Mucosa of stomach (tissue), 1 donor: ENCODE measurements around the gene PRPF6.

Experiments used
- H3K27me3 ChIP-seq: one replicate; pipeline ENCODE4 v1.7.0; 2013; ENCODE audit warnings: mild to moderate bottlenecking, low read length; ENCODE audit not compliant: control insufficient read depth, insufficient read depth
- H3K36me3 ChIP-seq: one replicate; pipeline ENCODE4 v1.7.0; 2013; ENCODE audit warnings: low read length; ENCODE audit not compliant: control insufficient read depth, insufficient read depth
- H3K4me1 ChIP-seq: one replicate; pipeline ENCODE4 v1.7.0; 2013; ENCODE audit warnings: mild to moderate bottlenecking, low read length; ENCODE audit not compliant: control insufficient read depth, insufficient read depth
- H3K4me3 ChIP-seq: one replicate; pipeline ENCODE4 v1.7.0; 2013; ENCODE audit warnings: low read length
- H3K9ac ChIP-seq: one replicate; pipeline ENCODE4 v1.7.0; 2013; ENCODE audit warnings: mild to moderate bottlenecking, low read length, moderate library complexity
- H3K9me3 ChIP-seq: one replicate; pipeline ENCODE4 v1.7.0; 2013; ENCODE audit warnings: mild to moderate bottlenecking, low read length, moderate library complexity; ENCODE audit not compliant: control insufficient read depth
- donor health status: Pancreatic carcinoma.

PRPF6 gene

DNA sequence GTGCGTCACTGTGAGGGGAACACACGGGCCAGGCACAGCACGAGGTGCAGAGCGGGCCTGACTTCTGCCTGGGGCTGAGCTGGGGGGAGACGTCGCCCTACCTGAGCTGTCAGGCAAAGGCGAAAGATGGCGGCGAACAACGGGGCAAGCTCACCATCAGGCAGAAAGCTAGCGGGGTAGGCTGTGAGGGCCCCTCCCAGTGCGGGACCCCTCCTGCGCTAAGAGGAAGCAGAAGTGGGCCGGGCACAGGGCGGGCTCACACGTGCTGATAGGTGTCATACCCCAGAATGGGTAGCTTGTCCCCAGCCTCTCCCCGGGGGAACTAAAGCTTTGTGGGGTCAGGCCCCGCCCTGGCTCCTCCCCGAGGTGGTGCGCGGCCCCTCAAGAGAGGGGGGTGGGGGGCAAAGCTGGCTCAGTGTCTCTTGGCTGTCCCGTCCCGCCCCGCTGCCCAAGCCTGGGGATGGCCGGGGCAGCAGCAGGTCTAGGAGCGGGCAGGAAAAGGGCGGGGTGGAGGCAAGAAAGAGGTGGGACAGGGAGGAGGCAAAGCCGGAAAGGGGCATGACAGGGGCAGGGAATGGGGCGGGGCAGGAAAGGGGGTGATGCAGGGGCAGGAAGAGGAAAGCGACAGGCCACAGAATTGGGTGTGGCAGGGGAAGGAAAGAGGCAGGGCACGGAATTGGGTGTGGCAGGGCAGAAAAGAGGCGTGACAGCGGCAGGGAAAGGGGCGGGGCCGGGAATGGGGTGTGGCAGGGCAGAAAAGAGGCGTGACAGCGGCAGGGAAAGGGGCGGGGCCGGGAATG, 39.5 kb upstream of the PRPF6 start:
- H3K36me3 ChIP-seq, result peaks cover 4% of the 10 kb centered on the region
- H3K4me1 ChIP-seq, result no peaks in the 10 kb centered on the region
- no peak overlapping the region for H3K9ac ChIP-seq
- no peaks in the 10 kb centered on the region for H3K9me3 ChIP-seq
- no peaks in the 10 kb centered on the region for H3K27me3 ChIP-seq
- no peak overlapping the region for H3K4me3 ChIP-seq

DNA sequence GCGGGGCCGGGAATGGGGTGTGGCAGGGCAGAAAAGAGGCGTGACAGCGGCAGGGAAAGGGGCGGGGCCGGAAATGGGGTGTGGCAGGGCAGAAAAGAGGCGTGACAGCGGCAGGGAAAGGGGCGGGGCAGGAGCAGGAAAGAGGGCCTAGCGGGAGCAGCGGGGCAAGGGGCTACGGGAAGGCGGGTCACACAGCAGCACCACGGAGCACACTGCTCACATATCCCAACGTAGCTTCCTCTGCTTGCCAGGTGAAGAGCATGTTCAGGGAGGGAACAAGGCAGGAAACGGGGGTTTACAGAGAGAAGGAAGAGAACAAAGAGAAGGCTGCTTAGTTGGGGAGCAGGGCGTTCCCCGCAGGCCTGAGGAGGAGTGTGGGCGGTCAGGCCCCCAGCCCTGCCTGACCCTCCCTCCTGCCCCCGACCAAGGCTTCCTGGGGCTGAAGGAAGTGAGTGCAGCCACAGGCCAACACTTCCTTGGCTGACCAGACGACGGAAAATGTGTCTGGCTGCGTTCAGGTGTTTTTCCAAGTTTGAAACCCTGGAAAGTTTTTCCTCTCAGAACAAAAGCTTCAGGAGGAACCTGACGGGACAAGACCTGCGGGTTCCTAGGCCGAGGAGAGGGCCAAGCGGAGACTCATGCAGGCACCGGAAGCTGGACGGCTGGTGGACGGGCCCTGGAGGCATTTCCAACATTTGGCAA, 38.5 kb upstream of the PRPF6 start:
- no peaks in the 10 kb centered on the region for H3K27me3 ChIP-seq
- H3K9me3 ChIP-seq, result no peaks in the 10 kb centered on the region
- peaks cover 4% of the 10 kb centered on the region for H3K36me3 ChIP-seq
- H3K4me3 ChIP-seq, result no peak overlapping the region
- H3K4me1 ChIP-seq, result peaks cover 5% of the 10 kb centered on the region
- H3K9ac ChIP-seq, result no peak overlapping the region

- Histone ChIP-seq H3K4me1 (peaks cover 13% of the 10 kb centered on the region), H3K9ac (no peak overlapping the region), H3K36me3 (peaks cover 4% of the 10 kb centered on the region)
Observed at GRCh38 chr20:63942969-63943807, 37.7 kb upstream of the PRPF6 start.

DNA sequence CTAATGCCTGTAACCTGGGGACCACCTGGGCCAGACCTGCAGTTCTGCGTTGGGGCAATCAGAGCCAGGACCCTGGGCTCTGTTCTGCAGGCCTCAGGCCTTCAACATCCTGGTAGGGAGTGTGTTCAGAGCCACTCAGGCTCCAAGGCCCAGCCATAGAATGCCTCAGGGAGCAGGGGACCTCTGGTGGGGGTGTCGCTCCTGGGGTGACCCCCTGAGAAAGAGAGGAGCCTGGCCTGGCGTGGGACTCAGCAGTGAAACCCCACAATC, 37.2 kb upstream of the PRPF6 start:
- Histone ChIP-seq H3K9me3 (no peaks in the 10 kb centered on the region), H3K4me1 (peaks cover 19% of the 10 kb centered on the region), H3K27me3 (no peaks in the 10 kb centered on the region), H3K4me3 (no peak overlapping the region), H3K36me3 (peaks cover 4% of the 10 kb centered on the region), H3K9ac (no peak overlapping the region)

More at GRCh38 chr20:63942969-63943807, 37.7 kb upstream of the PRPF6 start:
- Histone ChIP-seq H3K27me3 (no peaks in the 10 kb centered on the region), H3K9me3 (no peaks in the 10 kb centered on the region), H3K4me3 (no peak overlapping the region)

GRCh38 chr20:63944078-63944941, 36.6 kb upstream of the PRPF6 start:
- no peak overlapping the region for H3K4me3 ChIP-seq
- H3K27me3 ChIP-seq, result no peaks in the 10 kb centered on the region
- no peak overlapping the region for H3K9ac ChIP-seq
- peaks cover 24% of the 10 kb centered on the region for H3K4me1 ChIP-seq
- H3K9me3 ChIP-seq, result no peaks in the 10 kb centered on the region
- H3K36me3 ChIP-seq, result peaks cover 4% of the 10 kb centered on the region

DNA sequence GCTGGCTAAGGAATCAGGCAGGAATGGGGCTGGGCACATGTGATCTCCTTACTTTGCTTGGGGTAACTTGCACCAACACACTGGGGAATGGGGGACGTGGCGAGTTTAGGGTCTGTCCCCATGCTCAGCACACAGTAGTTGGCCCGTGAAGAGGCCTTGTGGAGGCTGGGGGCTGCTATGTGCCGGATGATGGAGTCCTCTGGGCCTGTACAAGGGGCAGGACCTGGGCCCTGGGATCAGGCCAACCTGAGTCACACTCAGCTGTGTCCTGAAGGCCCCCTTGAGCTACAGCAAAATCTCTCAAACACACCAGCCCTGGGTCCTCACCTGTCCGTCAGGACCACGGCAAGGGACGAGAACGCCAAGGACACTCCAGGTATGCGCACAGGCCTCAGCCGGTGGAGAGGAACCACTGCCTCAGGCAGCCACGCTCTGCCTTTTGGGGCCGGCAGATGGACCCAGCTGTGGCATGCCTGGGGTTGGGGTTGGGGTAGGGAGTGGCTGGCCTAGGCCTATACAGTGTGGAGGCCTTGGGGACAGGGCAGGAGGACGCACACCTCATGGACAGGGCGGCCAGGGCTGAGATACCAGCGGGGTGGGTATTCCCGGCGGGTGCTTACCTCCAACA, 35.8 kb upstream of the PRPF6 start:
- Histone ChIP-seq H3K9me3 (no peaks in the 10 kb centered on the region), H3K9ac (no peak overlapping the region), H3K4me1 (peaks cover 33% of the 10 kb centered on the region), H3K36me3 (peaks cover 4% of the 10 kb centered on the region), H3K4me3 (no peak overlapping the region), H3K27me3 (no peaks in the 10 kb centered on the region)

DNA sequence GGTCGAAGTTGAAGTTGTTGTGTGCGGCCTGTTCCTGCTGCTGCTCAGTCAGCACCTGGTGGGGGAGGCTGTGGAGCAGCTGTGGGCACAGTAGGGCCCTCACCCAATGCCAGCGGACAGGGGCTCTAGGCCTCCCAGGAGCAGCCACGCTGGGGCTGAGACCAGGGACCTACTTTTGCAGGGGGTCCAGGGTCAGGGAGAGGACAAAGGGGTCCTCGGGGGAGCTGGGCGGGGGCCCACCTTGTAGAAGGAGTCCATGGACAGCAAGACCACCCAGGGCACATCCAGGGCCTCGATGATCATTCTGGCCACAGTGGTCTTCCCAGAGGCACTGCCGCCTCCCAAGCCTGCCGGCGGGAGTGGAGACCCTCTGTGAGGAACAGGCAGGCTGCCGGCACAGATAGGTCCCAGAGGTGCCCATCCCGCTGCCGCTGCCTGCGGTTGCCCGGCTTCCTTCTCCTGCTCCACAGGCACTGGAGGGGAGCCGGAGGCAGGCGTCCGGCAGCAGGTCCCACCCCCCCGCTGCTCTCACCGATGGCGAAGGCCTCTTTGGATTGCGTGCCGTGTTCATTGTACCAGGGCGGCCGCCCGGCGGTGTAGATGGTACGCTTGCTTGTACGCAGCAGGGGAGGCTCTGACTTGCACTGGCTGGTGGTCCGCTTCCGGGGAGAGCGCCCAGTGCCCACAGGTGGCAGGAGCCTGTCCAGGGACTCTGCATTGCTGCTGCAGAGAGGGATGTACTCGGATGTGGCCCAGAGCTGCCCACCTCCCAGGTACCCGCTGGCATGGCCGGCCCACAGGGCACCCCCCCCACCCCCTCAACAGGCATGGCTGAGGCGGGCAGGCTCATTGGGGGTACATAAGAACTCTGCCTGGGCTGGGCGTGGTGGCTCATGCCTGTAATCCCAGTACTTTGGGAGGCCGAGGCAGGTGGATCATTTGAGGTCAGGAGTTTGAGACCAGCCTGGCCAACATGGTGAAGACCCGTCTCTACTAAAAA, 34.7 kb upstream of the PRPF6 start:
- no peaks in the 10 kb centered on the region for H3K27me3 ChIP-seq
- H3K9me3 ChIP-seq, result no peaks in the 10 kb centered on the region
- H3K4me3 ChIP-seq, result no peak overlapping the region
- H3K9ac ChIP-seq, result no peak overlapping the region
- H3K36me3 ChIP-seq, result peaks cover 4% of the 10 kb centered on the region
- peaks cover 44% of the 10 kb centered on the region for H3K4me1 ChIP-seq

GRCh38 chr20:63946986-63947637, 33.8 kb upstream of the PRPF6 start:
- H3K4me1 ChIP-seq, result peaks cover 52% of the 10 kb centered on the region
- H3K36me3 ChIP-seq, result peaks cover 4% of the 10 kb centered on the region
- no peak overlapping the region for H3K4me3 ChIP-seq
- H3K9ac ChIP-seq, result no peak overlapping the region
- no peaks in the 10 kb centered on the region for H3K27me3 ChIP-seq
- H3K9me3 ChIP-seq, result no peaks in the 10 kb centered on the region

GRCh38 chr20:63947638-63948456, 33.1 kb upstream of the PRPF6 start:
- Histone ChIP-seq H3K9ac (peak overlapping the region; percentile 20), H3K4me3 (no peak overlapping the region), H3K27me3 (no peaks in the 10 kb centered on the region), H3K36me3 (peaks cover 4% of the 10 kb centered on the region), H3K9me3 (no peaks in the 10 kb centered on the region), H3K4me1 (peaks cover 57% of the 10 kb centered on the region)
